ENCODE data around the gene STON1. TPM values are rescaled to one million over a fixed set of nuclear protein-coding genes. Genes with fewer than 3 reads are reported as not detected.

The STON1 gene
- total RNA-seq, 1 donor from 2014 or later: 37.5 TPM

DNA sequence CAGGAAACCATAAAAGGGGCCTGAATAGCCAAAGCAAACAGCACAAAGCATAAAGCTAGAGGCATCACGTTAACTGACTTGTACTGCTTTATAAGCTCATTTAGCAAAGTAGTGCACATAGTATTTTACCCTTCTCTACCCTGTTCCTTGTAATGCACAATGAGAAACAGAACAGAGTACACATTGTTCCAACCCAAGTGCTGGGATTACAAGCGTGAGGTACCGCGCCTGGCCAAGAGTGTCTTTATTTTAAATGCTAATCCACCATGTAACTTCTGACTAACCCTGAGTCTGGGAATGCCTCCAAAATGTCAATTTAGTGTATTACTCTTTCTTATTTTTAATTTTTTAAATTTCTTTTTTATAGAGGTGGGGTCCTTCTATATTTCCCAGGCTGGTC lies 46.4 kb upstream of the STON1 start:
- Mint-ChIP-seq H3K36me3 (ENCODE audit: unreplicated experiment) (peaks cover 30% of the 10 kb centered on the region), H3K27me3 (ENCODE audit: unreplicated experiment) (no peaks in the 10 kb centered on the region), H3K4me1 (ENCODE audit: unreplicated experiment) (peaks cover 4% of the 10 kb centered on the region), H3K27ac (ENCODE audit: unreplicated experiment) (no peak overlapping the region), H3K9me3 (ENCODE audit: unreplicated experiment) (no peaks in the 10 kb centered on the region), H3K4me3 (ENCODE audit: unreplicated experiment) (no peak overlapping the region)
- DNase-seq (ENCODE audit: extremely low spot score, unreplicated experiment): no peak
- TF ChIP-seq, protein P1, sequence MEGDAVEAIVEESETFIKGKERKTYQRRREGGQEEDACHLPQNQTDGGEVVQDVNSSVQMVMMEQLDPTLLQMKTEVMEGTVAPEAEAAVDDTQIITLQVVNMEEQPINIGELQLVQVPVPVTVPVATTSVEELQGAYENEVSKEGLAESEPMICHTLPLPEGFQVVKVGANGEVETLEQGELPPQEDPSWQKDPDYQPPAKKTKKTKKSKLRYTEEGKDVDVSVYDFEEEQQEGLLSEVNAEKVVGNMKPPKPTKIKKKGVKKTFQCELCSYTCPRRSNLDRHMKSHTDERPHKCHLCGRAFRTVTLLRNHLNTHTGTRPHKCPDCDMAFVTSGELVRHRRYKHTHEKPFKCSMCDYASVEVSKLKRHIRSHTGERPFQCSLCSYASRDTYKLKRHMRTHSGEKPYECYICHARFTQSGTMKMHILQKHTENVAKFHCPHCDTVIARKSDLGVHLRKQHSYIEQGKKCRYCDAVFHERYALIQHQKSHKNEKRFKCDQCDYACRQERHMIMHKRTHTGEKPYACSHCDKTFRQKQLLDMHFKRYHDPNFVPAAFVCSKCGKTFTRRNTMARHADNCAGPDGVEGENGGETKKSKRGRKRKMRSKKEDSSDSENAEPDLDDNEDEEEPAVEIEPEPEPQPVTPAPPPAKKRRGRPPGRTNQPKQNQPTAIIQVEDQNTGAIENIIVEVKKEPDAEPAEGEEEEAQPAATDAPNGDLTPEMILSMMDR (IDR thresholded peaks at IDR 0.05): no peak

DNA sequence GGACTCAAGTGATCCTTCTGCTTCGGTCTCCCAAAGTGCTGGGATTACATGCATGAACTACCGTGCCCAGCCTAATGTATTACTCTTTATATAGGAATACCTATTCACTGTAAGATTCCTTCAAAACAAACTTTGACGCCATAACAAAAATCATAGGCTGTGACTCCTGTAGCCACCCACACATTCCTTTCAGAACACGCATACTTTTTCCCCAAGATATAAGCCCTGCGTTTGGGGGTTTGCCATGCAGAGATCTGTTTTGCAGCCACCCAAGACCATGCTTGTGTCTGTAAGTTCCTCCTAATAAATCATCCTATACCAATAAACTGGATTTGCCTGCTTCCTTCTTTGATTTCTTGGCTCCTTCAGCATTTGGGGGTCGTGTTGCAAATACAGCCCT lies 46.0 kb upstream of the STON1 start:
- peaks cover 4% of the 10 kb centered on the region for H3K4me1 Mint-ChIP-seq (ENCODE audit: unreplicated experiment)
- H3K9me3 Mint-ChIP-seq (ENCODE audit: unreplicated experiment): no peaks in the 10 kb centered on the region
- no peak overlapping the region for H3K4me3 Mint-ChIP-seq (ENCODE audit: unreplicated experiment)
- H3K36me3 Mint-ChIP-seq (ENCODE audit: unreplicated experiment): peaks cover 30% of the 10 kb centered on the region
- TF ChIP-seq, protein P1 (IDR thresholded peaks at IDR 0.05): no peak
- no peak for DNase-seq (ENCODE audit: extremely low spot score, unreplicated experiment)
- no peak overlapping the region for H3K27ac Mint-ChIP-seq (ENCODE audit: unreplicated experiment)
- no peaks in the 10 kb centered on the region for H3K27me3 Mint-ChIP-seq (ENCODE audit: unreplicated experiment)

DNA sequence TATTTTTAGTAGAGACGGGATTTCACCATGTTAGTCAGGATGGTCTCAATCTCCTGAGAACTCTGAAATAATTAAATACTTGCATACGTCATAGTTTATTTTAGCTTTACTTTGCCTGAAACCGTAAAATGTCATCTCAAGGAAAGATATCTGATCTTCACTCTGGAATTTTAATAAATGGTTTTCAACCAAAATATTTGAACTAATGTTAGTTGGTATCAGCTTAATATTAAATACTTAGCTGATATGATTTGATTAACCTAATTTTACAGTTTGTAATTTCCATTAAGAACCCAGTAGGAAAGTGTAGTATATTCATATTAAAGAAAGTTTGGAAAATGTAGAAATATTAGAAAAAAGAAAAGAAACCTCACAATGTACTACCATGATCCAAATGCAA lies 41.4 kb upstream of the STON1 start:
- TF ChIP-seq, protein P1 (IDR thresholded peaks at IDR 0.05): no peak
- Mint-ChIP-seq H3K36me3 (ENCODE audit: unreplicated experiment) (peaks cover 26% of the 10 kb centered on the region), H3K27ac (ENCODE audit: unreplicated experiment) (no peak overlapping the region), H3K9me3 (ENCODE audit: unreplicated experiment) (no peaks in the 10 kb centered on the region), H3K27me3 (ENCODE audit: unreplicated experiment) (no peaks in the 10 kb centered on the region), H3K4me3 (ENCODE audit: unreplicated experiment) (no peak overlapping the region), H3K4me1 (ENCODE audit: unreplicated experiment) (no peaks in the 10 kb centered on the region)
- DNase-seq (ENCODE audit: extremely low spot score, unreplicated experiment): no peak

DNA sequence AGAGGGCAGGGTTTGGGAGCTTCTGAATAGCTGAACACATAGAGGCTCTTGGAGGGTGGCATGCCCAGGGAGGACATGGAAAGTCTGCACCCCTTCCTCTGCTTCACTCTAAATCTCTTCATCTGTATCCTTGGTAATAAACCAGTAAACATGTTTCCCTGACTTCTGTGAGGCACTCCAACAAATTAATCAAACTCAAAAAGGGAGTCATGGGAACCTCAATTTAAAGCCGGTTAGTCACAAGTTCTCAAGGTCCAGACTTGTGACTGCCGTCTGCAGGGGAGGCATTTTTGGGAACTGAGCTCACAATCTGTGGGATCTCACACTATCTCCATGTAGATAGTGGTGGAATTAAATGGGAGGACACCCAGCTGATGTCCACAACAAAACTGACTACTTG lies 33.1 kb upstream of the STON1 start:
- H3K36me3 Mint-ChIP-seq (ENCODE audit: unreplicated experiment): peaks cover 36% of the 10 kb centered on the region
- no peak overlapping the region for H3K4me3 Mint-ChIP-seq (ENCODE audit: unreplicated experiment)
- DNase-seq (ENCODE audit: extremely low spot score, unreplicated experiment): no peak

DNA sequence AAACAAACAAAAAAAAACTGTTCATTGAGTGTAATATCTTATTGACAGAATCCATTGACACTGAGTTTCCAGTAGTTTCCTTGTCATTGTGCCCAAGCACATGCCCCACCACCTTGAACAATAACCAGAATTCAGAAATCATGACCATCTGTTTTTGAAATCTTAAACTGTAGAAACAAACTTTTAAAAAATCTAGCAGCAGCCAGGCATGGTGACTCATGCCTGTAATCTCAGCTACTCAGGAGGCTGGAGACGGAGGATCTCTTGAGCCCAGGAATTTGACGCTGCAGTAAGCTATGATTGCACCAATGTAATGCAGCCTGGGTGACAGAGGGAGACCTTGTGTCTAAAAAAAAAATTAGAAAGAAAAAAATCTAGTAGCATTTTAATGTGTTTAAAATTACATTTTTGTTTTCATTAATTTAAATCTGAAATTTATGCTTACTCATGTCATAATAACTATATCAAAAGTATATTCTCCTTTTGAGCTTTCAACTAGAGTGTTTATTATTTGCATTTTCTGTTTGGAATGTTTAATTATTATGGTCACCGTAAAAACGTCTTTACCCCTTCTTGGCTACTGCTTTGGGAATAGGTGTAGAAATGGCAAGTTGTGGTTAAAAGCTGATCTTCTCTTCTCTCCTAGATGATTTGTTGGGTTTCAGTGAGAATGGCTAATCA lies 25.2 kb upstream of the STON1 start:
- TF ChIP-seq, protein P1 (IDR thresholded peaks at IDR 0.05): no peak
- DNase-seq (ENCODE audit: extremely low spot score, unreplicated experiment): no peak
- Mint-ChIP-seq H3K27me3 (ENCODE audit: unreplicated experiment) (no peaks in the 10 kb centered on the region), H3K4me1 (ENCODE audit: unreplicated experiment) (peaks cover 31% of the 10 kb centered on the region), H3K4me3 (ENCODE audit: unreplicated experiment) (no peak overlapping the region), H3K27ac (ENCODE audit: unreplicated experiment) (peak overlapping the region; percentile 65), H3K36me3 (ENCODE audit: unreplicated experiment) (peaks cover 22% of the 10 kb centered on the region), H3K9me3 (ENCODE audit: unreplicated experiment) (no peaks in the 10 kb centered on the region)

More for the DNA sequence above, 33.1 kb upstream of the STON1 start:
- Mint-ChIP-seq H3K27me3 (ENCODE audit: unreplicated experiment) (no peaks in the 10 kb centered on the region), H3K4me1 (ENCODE audit: unreplicated experiment) (peaks cover 6% of the 10 kb centered on the region), H3K27ac (ENCODE audit: unreplicated experiment) (no peak overlapping the region), H3K9me3 (ENCODE audit: unreplicated experiment) (no peaks in the 10 kb centered on the region)
- TF ChIP-seq, protein P1 (IDR thresholded peaks at IDR 0.05): no peak

All from osteocyte (in vitro differentiated cells).